ENCODE results near the gene VARS1.
"Not testable (repeated sequence)": the region's sequence is repeated elsewhere in the genome, so short reads cannot be mapped to it uniquely, and the experiment has no call there.

Gene VARS1

DNA sequence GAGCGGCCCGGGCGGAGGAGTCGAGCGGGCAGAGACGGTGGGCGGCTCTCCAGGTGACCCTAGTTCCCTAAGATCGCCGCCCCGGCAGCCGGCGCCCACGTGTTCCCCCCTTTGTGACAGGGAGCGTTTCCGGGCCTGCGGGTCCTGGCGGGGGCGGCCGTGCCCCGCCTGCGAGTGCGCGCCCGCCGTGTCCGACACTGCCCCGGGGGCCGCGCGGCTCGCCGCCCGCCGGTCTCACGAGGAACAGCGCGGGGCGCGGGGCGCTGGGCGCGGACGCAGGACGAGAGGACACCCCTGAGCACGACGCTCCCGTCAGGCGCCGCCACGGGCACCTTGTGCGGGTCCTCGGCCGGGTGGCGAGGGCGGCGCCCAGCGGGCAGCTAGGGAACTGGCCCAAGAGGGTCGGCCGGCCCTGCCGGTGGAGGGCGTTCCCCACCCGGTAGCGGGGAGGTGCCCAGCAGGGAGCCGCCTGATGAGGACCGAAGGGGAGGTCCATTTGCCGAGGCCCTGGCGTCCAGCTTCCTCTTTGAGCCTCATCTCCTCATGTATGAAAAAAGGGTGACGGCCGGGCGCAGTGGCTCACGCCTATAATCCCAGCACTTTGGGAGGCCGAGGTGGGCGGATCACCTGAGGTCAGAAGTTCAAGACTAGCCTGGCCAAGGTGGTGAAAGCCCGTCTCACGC, at the start of gene VARS1:
TSS of gene VARS1 (minus strand) at position 137 of the 683 bp plus-strand sequence. CDS start 535 bp downstream, outside the sequence.
- DNase-seq (ENCODE audit: low read depth in 3 of 3), result peak; percentile 68 to 82 (median 73)

DNA sequence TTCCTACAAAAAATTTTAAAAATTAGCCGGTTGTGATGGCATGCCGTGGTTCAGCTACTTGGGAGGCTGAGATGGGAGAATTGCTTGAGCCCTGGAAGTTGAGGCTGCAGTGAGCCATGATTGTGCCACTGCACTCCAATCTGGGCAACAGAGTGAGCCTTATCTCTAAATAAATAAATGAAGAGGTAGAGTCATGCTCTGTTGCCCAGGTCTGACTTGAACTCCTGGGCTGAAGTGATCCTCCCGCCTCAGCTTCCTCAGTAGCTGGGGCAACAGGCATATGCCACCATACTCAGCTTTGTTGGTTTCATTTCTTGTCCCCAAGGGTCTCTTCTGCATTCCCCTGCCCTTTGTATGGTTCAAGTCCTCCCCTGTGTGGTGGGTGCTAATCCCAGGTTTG, 49.0 kb upstream of the VARS1 start:
- DNase-seq (ENCODE audit: low read depth in 3 of 3), result no peak

- DNase-seq (ENCODE audit: low read depth in 3 of 3), result no peak
Observed at GRCh38 chr6:31842053-31842452, 46.5 kb upstream of the VARS1 start.

DNA sequence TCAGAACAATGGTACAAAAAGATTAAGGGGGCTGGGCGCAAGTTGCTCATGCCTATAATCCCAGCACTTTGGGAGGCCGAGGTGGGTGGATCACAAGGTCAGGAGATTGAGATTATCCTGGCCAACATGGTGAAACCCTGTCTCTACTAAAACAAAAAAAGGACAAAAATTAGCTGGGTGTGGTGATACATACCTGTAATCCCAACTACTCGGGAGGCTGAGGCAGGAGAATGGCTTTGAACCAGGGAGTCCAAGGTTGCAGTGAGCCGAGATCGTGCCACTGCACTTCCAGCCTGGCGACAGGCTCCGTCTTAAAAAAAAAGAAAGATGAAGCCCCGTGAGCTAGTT, 44.2 kb upstream of the VARS1 start:
- not testable (repeated sequence) for DNase-seq (ENCODE audit: low read depth in 3 of 3)

DNA sequence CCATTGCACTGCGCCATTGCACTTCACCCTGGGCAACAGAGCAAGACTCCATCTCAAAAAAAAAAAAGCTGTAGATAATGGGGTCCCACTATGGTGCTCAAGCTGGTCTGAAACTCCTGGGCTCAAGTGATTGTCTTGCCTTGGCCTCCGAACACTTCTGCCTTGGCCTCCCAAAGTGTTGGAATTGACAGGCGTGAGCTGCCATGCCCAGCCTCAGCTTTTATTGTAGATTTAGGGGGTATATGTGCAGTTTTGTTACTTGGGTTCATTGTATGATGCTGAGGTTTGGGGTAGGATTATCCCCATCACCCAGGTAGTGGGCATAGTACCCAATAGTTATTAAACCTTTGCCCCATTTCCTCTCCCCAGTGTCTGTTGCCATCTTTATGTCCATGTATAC, 43.4 kb upstream of the VARS1 start:
- DNase-seq (ENCODE audit: low read depth in 3 of 3), result no peak

- DNase-seq (ENCODE audit: low read depth in 3 of 3), result not testable (repeated sequence)
Observed at GRCh38 chr6:31838114-31838553, 42.6 kb upstream of the VARS1 start.

GRCh38 chr6:31837369-31838113, 42.0 kb upstream of the VARS1 start:
- DNase-seq (ENCODE audit: low read depth in 3 of 3), result no peak

DNA sequence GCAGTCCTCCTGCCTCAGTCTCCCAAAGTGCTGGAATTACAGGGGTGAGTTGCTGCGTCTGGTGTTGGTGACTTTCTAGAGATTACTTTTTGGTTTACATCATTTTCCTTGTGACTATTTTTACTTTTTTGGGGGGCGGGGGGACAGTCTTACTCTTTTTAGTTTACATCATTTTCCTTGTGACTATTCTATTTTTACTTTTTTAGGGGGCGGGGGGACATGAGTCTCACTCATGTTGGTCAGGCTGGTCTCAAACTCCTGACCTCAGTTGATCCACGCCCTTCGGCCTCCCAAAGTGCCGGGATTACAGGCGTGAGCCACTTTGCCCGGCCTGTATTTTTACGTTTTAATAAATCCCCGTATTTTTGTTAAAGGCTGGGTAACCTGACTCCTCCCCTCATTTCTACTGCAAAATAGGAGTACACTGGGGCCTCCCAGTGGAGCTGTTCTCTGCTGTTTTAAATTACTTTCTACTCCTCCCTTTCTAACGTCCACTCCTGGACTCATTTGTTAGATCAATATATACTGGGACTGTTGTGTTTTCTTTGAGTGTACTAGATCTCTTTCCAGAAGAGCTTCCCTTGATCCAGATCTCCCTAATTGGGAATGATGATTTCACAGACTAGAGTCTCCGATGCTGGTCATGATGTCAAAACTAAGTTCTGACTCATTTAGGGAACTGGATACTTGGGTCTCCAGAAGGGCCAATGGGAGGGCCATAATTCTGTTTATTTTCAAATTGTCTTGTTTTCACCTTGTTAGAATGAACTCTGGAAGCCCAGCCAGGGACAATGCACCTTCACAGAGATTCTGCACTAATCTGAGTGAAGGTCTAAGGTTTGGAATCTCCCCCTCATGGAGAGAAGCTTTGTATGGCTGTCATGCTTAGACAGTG, 41.2 kb upstream of the VARS1 start:
- no peak for DNase-seq (ENCODE audit: low read depth in 3 of 3)

DNA sequence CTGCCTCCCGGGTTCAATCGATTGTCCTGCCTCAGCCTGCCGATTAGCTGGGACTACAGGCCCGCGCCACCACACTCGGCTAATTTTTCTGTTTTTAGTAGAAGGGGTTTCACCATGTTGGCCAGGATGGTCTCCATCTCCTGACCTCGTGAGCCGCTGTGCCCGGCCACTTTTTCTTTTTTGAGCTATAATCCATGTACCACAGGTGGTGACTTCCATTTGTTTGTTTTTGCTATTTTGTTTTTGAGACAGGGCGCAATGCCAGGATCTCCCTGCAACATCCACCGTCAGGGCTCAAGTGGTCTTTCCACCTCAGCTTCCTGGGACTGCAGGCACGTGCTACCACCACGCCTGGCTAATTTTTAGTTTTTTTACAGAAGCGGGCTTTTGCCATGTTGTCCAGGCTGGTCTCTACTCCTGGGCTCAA, 40.5 kb upstream of the VARS1 start:
- no peak for DNase-seq (ENCODE audit: low read depth in 3 of 3)

- DNase-seq (ENCODE audit: low read depth in 3 of 3), result peak; percentile 66 to 71 (median 70)
Observed at GRCh38 chr6:31834367-31835250, 39.1 kb upstream of the VARS1 start.

GRCh38 chr6:31831350-31832215, 36.0 kb upstream of the VARS1 start:
- DNase-seq (ENCODE audit: low read depth in 3 of 3), result no peak

DNA sequence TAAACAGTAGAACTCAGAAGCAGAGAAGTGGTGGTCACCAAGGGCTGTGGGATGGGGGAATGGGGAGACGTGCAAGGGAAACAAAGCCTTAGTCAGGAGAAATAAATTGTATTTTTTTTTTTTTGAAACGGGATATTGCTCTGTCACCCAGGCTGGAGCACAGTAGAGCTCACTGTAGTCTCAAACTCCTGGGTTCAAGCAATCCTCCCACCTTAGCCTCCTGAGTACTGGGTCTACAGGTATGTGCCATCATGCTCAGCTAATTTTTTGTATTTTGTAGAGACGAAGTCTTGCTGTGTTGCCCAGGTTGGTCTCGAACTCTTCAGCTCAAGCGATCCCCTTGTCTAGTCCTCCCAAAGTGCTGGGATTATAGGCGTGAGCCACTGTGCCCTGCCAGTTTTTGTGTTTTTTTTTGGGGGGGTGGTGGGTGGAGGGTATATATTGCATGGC, 35.4 kb upstream of the VARS1 start:
- no peak for DNase-seq (ENCODE audit: low read depth in 3 of 3)

DNA sequence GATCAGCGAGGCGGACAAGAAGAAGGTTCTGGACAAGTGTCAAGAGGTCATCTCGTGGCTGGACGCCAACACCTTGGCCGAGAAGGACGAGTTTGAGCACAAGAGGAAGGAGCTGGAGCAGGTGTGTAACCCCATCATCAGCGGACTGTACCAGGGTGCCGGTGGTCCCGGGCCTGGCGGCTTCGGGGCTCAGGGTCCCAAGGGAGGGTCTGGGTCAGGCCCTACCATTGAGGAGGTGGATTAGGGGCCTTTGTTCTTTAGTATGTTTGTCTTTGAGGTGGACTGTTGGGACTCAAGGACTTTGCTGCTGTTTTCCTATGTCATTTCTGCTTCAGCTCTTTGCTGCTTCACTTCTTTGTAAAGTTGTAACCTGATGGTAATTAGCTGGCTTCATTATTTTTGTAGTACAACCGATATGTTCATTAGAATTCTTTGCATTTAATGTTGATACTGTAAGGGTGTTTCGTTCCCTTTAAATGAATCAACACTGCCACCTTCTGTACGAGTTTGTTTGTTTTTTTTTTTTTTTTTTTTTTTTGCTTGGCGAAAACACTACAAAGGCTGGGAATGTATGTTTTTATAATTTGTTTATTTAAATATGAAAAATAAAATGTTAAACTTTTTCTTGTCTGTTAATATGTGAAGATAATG, 34.2 kb upstream of the VARS1 start:
- no peak for DNase-seq (ENCODE audit: low read depth in 3 of 3)

DNA sequence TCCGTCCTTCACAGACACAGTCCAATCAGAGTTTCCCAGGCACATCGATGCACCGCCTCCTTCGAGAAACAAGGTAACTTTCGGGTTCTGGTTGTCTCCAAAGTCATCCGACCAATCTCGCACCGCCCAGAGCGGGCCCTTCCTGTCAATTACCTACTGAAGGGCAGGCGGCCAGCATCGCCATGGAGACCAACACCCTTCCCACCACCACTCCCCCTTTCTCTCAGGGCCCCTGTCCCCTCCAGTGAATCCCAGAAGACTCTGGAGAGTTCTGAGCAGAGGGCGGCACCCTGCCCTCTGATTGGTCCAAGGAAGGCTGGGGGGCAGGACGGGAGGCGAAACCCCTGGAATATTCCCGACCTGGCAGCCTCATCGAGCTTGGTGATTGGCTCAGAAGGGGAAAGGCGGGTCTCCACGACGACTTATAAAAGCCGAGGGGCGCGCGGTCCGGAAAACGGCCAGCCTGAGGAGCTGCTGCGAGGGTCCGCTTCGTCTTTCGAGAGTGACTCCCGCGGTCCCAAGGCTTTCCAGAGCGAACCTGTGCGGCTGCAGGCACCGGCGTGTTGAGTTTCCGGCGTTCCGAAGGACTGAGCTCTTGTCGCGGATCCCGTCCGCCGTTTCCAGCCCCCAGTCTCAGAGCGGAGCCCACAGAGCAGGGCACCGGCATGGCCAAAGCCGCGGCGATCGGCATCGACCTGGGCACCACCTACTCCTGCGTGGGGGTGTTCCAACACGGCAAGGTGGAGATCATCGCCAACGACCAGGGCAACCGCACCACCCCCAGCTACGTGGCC, 31.9 kb upstream of the VARS1 start, which contains the start of gene HSPA1B:
TSS of gene HSPA1B (plus strand) at position 453 of the 794 bp plus-strand sequence. CDS start at position 666, 213 bp downstream.
- DNase-seq (ENCODE audit: low read depth in 3 of 3), result peak; percentile 87 to 95 (median 87)

DNA sequence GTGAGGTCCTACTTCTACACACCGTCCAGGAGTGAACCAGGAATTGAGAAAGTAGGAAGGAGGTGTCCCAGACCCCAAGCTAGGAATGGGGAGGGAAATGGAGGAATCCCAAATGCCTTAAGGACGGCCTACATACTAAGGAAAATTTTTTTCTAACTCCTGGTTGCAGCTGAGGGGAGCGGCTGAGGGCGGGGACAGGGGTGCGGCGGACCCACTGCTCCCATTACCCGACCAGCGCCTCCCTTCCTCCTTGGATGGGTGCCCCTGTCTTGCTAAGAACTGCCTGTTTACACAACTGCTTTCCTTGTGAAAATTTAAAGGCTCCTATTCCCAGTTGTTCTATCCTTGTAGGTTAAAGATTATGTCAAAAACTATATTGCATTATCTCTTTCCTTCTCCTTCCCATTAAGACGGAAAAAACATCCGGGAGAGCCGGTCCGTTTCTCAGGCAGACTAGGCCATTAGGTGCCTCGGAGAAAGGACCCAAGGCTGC, 31.3 kb upstream of the VARS1 start:
- DNase-seq (ENCODE audit: low read depth in 3 of 3), result peak in 1 of 3 donors; percentile 29

- no peak for DNase-seq (ENCODE audit: low read depth in 3 of 3)
Observed at GRCh38 chr6:31825553-31825952, 30.0 kb upstream of the VARS1 start.

DNA sequence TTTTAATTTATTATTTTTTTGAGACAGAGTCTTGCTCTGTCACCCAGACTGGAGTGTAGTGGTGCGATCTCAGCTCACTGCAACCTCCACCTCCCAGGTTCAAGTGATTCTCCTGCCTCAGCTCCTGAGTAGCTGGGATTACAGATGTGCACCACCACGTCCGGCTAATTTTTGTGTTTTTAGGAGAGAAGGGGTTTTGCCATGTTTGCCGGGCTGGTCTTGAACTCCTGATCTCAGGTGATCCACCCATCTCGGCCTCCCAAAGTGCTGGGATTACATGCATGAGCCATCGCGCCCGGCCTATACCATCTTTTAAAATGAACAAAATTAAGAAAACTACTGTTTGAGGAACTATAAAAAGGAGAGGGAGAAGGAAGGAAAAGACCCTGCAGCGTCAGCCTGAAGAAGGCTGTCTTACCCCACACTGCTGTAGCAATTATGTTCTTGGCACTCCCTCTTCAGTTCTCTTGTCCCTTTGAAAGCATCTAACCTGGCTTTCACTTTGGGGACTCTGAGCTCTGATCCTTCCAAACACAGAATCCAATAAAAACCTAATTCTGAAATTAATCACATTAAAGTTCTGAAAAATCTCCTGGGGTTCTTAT, 28.1 kb upstream of the VARS1 start:
- DNase-seq (ENCODE audit: low read depth in 3 of 3), result not testable (repeated sequence)
